Stimulated activated CD4-positive, alpha-beta T cell treated with anti-CD3 and anti-CD28 coated beads, TNF-alpha, amount 100 ng/mL, for 48 hours (primary cell): ENCODE results near the gene DOC2A.
A peak's percentile ranks its signal among the peaks of the same experiment; 100 is the strongest.

Experiments used
- DNase-seq, 3 donors: peaks; one replicate each; pipeline ENCODE4 v3.0.0-alpha.2; 2020; ENCODE audit warnings: low read depth in 3 of 3

Gene DOC2A

DNA sequence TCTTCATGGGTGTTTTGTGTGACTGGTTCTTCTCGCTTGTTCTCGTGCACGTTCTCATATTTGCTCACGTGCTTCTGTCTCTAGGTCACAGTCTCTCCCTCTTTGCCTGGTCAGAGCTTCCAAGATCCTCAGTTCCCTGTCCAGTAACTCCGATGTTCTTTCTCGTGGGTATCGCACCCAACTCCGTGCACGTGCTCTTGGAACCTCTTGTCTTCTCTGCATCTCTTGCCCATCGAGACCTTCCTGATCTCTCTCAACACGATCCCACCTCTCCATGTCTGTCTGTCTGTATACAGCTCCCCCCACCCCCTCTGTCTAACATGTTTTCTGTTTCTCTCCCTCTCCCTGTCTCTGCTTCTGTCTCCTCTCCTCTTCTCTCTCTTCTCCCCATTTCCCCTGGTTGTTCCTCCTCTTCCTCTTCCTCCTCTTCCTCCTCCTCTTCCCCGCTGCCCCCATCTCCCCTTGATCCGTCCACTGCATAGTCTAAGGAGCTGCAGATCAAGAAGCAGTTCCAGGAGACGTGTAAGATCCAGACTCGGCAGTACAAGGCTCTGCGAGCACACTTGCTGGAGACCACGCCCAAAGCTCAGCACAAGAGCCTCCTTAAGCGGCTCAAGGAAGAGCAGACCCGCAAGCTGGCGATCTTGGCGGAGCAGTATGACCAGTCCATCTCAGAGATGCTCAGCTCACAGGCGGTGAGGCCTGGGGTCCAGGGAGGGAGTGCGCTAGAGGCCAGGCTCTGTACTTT, 21.5 kb downstream of the DOC2A start:
- no peak for DNase-seq

DNA sequence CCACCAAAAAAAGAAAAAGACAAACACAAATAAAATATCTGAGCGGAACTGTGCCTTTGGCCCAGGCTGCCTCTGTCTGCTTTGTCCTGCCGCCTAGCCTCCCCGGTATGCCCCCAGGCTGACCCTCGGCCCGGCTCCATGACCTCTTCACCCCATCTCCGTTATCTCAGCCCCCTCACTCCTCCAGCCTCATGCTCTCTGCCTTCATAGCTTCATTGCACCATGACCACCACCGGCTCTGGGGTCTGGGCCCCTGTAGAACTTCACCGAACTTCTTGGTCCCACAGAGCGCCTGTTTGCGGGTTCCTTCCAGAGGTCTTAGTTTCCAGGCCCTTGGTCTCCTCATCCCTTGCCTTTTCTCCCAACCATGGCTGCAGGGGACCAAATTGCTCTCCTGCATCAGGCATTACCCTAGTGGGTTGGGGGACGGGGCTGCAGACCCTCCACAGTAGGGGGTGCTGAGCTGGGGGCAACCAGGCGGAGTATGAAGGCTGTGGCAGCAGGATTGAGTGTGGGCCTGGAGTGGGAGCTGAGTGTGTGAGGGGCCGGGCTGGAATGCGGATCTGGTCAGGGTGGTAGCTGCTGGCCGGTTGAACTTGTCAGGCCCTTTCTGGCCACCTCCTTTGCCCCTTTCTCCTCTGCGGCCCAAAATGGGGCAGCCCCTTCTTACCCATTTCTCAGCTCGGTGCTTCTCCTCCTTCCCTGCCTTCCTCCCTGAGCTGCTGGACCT, 22.3 kb downstream of the DOC2A start:
- DNase-seq: no peak

DNA sequence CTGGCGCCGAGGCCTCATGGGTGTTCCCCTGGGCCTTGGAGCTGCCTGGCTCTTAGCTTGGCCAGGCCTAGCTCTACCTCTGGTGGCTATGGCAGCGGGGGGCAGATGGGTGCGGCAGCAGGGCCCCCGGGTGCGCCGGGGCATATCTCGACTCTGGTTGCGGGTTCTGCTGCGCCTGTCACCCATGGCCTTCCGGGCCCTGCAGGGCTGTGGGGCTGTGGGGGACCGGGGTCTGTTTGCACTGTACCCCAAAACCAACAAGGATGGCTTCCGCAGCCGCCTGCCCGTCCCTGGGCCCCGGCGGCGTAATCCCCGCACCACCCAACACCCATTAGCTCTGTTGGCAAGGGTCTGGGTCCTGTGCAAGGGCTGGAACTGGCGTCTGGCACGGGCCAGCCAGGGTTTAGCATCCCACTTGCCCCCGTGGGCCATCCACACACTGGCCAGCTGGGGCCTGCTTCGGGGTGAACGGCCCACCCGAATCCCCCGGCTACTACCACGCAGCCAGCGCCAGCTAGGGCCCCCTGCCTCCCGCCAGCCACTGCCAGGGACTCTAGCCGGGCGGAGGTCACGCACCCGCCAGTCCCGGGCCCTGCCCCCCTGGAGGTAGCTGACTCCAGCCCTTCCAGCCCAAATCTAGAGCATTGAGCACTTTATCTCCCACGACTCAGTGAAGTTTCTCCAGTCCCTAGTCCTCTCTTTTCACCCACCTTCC, 23.3 kb downstream of the DOC2A start:
- no peak for DNase-seq

DNA sequence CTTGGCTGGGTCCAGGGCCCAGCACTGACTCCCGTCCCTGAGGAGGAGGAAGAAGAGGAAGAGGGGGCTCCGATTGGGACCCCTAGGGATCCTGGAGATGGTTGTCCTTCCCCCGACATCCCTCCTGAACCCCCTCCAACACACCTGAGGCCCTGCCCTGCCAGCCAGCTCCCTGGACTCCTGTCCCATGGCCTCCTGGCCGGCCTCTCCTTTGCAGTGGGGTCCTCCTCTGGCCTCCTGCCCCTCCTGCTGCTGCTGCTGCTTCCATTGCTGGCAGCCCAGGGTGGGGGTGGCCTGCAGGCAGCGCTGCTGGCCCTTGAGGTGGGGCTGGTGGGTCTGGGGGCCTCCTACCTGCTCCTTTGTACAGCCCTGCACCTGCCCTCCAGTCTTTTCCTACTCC, 23.9 kb downstream of the DOC2A start:
- DNase-seq: no peak

DNA sequence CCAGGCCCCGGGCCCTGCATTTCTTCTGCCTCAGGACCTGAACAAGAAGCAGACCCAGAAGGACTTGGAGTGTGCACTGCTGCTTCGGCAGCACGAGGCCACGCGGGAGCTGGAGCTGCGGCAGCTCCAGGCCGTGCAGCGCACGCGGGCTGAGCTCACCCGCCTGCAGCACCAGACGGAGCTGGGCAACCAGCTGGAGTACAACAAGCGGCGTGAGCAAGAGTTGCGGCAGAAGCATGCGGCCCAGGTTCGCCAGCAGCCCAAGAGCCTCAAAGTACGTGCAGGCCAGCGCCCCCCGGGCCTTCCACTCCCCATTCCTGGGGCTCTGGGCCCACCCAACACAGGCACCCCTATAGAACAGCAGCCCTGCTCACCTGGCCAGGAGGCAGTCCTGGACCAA, 24.6 kb downstream of the DOC2A start:
- DNase-seq: no peak

DNA sequence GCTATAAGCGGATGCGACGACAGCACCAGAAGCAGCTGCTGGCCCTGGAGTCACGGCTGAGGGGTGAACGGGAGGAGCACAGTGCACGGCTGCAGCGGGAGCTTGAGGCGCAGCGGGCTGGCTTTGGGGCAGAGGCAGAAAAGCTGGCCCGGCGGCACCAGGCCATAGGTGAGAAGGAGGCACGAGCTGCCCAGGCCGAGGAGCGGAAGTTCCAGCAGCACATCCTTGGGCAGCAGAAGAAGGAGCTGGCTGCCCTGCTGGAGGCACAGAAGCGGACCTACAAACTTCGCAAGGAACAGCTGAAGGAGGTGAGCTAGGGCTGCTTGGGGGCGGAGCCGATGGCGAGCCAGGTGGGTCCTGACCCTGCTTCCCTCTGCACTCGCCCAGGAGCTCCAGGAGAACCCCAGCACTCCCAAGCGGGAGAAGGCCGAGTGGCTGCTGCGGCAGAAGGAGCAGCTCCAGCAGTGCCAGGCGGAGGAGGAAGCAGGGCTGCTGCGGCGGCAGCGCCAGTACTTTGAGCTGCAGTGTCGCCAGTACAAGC, 25.5 kb downstream of the DOC2A start:
- no peak for DNase-seq

DNA sequence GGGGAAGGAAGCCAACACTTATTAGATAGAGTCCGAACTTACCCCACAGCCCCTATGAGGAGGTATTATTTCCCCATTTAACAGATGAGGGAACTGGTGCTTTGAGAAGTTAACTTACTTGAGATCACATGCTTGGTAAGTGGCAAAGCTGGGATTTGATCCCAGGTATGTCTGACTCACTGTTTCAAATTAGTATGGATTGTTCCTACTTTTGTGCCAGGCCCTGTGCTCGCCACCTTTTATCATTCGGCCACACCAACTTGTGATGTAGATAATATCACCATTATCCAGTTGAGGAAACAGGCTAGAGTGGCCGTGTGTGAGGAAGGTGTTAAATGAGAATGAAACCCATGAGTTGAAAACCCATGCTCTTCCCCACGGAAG, 26.1 kb downstream of the DOC2A start:
- no peak for DNase-seq

DNA sequence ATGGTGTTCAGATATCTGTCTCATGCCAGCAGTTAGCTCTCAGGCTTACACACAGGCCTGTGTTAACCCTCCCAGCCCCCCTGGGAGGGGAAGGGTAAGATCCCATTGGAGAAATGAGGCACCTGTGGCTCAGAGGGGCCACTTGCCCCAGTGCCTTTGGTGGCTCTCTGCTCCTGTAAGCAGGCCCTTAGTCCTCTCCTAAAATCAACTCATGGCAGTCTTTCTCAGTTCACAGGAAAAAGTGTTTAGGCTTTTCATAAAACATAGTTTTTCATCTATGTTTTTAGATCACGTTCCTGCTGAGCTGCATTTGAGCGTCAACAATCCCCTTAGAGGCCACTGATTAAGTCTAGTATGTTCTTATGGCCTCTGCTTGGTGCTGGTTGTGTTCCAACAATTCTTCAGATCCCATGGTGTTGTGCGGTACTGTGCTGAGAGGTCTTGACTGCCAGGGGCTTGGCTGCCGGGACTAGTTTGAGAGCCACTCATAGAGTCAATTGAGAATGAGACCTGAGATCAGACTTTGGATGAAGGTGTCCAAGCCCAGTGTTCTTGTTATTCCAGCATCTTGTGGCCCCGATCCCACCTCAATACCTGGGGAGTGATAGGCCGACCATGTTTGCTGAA, 26.6 kb downstream of the DOC2A start:
- no peak for DNase-seq

DNA sequence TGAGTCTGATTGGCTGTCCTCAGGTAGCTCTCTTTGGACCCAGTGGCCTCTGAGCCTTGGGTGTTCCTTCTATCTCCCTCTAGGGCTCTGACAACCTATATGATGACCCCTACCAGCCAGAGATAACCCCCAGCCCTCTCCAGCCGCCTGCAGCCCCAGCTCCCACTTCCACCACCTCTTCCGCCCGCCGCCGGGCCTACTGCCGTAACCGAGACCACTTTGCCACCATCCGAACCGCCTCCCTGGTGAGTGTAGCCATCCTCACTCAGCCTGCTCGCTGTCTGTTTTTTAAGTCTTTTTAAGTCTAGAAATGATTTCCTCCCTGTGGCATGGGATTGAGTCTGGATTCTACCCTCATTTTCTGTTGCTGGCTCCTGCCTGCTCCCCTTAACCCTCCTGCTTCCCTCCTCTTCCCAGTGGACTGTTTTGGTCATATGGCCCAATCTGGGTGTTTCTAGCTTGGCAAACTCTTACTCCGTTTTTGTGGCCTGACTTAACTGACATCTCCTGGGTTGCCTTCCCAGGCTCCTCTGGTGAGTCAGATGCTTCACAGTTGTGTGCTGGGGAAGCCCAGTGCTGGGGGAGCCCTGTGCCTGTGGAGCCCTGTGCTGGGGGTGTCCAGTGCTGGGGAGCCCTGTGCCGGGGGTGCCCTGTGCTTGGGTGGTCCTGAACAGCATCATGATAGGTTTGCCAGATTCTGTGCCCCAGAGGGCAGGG, 27.2 kb downstream of the DOC2A start:
- no peak for DNase-seq

DNA sequence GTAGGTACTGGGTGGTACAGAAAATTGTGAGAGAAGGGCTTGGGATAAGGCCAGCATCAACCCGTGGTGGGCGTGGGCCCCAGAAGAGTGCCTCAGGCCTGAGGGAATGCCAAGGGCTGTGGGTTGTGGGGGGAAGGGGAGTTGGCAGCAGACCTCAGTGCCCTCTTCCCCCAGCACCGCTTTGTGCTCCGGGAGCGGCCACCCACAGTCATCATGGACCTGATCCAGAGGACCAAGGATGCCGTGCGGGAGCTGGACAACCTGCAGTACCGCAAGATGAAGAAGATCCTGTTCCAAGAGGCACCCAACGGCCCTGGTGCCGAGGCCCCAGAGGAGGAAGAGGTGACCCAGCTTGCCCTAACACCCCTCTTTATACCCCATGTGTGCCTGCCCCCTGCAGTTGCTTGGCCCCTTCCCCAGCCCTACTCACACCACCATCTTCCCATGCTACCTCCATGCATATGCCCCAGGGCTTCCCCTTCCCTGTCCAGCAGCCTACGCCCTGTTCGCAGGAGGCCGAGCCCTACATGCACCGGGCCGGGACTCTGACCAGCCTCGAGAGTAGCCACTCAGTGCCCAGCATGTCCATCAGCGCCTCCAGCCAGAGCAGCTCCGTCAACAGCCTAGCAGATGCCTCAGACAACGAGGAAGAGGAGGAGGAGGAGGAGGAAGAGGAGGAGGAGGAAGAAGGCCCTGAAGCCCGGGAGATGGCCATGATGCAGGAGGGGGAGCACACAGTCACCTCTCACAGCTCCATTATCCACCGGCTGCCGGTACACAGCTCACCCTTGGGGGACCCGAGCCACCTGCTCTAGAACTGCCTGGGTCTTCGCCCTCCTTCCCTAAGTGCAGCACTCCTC, 28.0 kb downstream of the DOC2A start:
- DNase-seq: no peak

DNA sequence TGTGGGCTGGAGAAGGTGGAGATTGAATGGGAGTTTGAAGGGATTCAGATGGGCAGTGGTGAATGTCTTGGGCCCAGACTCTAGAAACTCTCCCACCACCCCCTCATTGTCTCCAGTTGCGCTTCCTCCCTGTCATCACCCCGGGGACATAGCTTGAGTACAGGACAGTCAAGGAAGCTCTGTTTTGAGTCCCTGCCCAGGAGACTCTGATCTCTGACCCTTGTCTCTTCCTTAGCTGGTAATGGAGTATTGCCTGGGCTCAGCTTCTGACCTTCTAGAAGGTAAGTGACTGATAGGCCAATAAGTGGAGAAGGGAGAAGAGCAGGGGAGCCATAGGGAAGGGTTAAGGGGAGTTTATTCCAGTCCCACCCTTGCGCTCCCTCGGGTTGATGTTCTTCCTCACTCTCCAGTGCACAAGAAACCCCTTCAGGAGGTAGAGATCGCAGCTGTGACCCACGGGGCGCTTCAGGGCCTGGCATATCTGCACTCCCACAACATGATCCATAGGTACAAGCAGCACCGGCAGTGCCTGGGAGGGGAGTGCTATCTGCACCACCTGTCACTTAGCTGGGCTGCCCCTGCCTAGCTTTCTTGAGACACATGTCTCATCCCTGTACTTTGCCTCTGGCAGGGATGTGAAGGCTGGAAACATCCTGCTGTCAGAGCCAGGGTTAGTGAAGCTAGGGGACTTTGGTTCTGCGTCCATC, 32.1 kb downstream of the DOC2A start:
- no peak for DNase-seq

DNA sequence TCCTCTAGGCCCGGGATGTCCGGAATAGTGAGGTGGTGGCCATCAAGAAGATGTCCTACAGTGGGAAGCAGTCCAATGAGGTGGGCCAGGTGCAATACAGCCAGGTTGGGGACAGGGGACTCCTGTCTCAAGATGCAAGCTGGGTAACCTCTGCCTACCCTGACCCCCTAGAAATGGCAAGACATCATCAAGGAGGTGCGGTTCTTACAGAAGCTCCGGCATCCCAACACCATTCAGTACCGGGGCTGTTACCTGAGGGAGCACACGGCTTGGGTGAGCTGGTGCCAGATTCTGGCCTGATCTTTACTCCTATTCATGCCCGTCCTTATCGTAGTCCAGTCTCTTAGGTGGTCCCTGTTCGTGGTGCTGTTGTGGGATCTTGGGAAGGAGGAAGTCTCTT, 32.7 kb downstream of the DOC2A start:
- no peak for DNase-seq

DNA sequence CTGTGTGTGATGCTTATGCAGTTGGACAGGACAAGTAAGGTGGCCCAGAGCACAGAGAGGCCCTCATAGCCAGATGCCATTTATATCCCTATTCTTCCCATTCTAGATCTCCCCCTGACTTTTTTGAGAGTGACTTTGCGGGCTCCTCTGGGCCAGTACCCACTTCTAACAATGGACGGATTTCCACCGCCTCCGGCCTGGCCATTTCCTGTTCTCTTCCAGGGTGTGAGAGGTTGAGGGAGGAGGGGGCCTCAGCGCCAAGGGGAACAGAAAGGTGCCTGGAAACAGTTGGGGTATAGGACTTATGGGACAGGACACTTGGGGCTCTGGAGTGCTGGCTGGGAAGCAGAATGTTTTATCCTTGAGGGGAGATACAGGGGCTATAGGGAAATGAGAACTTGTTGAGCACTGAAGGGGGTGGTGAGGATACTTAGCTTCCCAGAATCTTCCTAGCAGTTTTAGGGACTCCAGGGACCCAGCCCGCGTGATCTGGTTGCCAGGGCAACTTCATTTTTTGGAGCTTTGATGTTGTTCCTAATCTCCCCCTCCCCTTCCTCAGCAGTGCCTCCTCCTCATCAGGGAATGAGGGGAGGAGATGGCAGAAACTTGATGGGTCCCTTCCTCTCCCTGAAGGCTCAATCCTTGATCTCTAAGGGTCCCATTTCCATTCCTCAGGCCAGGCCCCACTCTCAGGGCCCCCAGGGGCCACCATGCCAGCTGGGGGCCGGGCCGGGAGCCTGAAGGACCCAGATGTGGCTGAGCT, 33.6 kb downstream of the DOC2A start:
- no peak for DNase-seq

DNA sequence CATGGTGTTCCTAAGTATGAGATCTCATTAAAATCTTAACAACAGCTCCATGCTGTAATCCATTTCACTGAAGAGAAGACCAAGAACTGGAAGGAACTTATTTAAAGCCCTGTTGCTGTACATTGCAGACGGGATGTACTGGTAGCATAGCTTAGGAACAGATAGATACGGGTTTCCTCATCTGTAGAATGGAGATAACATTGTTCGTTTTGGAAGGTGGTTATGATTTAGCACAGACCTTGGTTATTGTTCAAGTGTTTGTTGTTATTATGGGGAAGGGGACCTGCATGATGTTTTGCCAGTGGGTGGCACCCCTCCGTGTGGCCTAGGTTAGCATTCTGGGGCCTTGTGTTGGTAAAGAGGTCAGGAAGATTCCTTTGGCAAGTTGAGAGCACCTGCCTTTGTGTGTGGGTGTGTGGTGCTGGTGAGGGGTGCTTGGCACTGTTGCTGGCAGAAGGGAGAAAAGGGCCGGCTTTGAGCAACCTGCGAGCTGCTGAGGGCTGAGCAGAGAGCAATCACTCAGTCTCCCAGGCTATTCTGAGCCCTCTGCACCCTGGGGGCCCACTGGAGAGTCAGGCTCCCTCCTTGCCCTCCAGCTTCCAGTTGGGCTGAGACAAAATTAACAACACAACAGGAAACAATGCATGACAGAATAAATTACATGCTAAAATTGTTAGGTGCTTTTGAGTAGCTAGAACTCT, 34.9 kb downstream of the DOC2A start:
- no peak for DNase-seq

DNA sequence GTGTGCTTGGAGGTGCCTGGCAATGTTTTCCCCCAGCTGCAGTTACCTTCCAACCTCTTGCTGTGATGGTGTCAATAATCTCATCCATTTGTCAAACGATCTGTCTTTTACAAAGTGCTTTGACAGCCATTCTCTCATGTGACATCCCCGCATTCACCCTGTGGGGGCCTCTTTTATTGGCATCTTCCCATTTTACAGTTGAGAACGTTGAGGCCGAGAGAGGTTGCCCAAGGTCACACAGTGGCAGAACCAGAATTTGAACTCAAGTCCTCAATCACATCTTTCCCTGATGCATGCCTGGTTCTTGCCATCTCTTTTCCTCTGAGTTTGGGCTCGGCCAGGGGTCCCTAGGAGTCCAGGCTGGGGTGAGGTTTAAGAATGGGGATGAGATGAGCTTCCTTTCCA, 35.7 kb downstream of the DOC2A start:
- DNase-seq: no peak

DNA sequence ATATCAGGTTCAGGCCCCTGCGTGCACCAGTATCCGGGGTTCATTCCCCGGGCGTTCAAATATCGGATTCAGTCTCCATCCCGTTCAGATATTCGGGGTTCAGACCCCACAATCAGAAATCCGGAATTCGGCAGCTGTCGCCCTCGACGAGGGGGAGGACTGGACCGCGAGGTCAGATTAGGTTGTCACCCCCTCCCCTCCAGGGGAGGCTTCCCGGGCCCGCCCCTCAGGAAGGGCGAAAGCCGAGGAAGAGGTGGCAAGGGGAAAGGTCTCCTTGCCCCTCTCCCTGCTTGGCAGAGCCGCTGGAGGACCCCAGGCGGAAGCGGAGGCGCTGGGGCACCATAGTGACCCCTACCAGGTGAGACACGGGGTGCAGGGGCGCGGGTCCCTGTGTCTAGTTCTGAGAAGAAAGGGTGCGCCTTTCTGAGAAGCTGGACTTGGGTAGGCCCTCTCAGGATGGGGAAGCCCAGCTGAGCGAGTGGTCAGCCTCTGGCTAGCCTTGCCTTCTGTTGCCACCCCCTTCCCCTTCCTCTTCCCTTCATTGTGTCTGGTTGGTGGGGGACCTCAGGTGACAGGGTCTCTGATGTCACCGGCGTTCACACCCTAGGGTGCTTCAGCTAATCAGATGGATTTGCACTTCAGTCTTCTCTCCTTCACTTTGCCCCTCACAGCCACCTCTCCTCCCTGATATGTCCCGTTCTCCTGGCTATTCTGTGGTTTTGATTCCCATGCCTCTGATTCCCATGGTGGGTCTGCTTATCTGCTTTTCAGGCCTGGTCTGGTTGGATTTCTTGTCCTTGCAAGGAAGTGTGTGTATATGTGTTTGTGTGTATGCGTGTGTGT, 36.3 kb downstream of the DOC2A start:
- no peak for DNase-seq

DNA sequence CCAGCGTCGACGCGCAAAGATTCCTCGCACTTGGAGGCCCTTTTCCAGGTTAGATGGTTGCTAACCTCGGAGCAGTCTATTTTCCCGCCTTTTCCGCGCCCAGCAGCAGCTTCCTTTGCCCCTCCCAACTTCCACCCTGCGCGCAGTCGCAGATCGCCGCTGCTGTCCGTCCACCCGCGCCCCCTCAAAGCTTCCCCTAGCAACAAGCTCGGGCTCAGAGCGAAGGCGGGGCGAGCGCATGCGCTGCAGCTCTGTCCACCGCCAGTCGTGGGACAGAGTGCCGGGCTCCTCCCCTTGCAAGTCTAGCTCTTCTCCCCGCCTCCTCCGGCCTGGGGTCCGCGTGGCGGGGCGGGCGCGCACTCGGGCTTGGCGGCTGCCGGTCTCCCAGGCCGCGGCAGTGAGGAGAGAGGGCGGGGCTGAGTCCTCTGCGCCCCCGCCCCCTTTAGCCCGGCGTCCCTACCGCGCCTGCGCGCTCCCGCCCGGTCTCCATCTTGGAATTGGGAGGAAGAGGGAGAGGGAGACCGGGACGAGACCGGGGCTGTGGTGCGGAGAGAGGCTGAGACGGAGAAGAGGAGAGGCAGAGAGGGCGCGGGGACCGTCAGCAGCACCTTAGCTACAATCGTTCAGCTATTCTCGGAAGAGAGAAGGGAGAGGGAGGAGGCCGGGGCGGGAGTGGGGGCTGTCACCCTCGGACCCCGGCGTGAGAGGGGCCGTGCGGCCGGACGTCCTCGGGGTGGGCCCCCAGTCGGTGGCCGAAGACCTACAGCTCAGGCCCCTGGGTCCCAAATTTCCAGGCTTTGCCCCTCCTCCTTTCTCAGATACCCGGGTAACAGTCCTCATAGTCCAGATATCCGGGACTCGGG, 37.2 kb downstream of the DOC2A start, which contains the start of gene TAOK2:
Gene TAOK2 (plus strand): TSS at position 485 of the 863 bp plus-strand sequence. CDS start 3,905 bp downstream, outside the sequence.
- DNase-seq: peak; percentile 93 to 97 (median 96)
